CD4-positive, CD25-positive, alpha-beta regulatory T cell (primary cell): Measurements from ENCODE around the gene TMPRSS6. TPM values are rescaled to one million over a fixed set of nuclear protein-coding genes. Genes with fewer than 3 reads are reported as not detected.
A peak's percentile ranks its signal among the peaks of the same experiment; 100 is the strongest.
"Not testable (repeated sequence)": the region's sequence is repeated elsewhere in the genome, so short reads cannot be mapped to it uniquely, and the experiment has no call there.

Source experiments
- ATAC-seq, 2 donors: fragments of 150-1000 bp; cut with Tn5 transposase; one replicate each; pipeline ENCODE4 v1.10.0; 2021; ENCODE audit warnings: low read depth in 2 of 2, moderate number of reproducible peaks in 2 of 2, moderate library complexity in 1 of 2
- DNase-seq, 3 donors: peaks; one replicate each; pipeline versions ENCODE4 v3.0.0 to v3.0.0-alpha.2; 2012 to 2022; ENCODE audit warnings: mixed read lengths in 1 of 3
- H3K27ac ChIP-seq: one replicate; pipeline ENCODE4 v1.7.0; 2013; ENCODE audit warnings: mild to moderate bottlenecking, low read length; ENCODE audit not compliant: insufficient read depth, poor library complexity, severe bottlenecking
- H3K27me3 ChIP-seq: one replicate; pipeline ENCODE4 v1.7.0; 2013; ENCODE audit warnings: low read length; ENCODE audit not compliant: control insufficient read depth, insufficient read depth
- H3K36me3 ChIP-seq: one replicate; pipeline ENCODE4 v1.7.0; 2013; ENCODE audit warnings: mild to moderate bottlenecking, low read length, moderate library complexity; ENCODE audit not compliant: control insufficient read depth, insufficient read depth
- H3K4me1 ChIP-seq: 2 replicates; pipeline ENCODE4 v1.7.0; 2013; ENCODE audit warnings: mild to moderate bottlenecking, low read length; ENCODE audit not compliant: insufficient read depth, control insufficient read depth, poor library complexity, severe bottlenecking
- H3K4me3 ChIP-seq: one replicate; pipeline ENCODE4 v1.7.0; 2013; ENCODE audit warnings: low read depth, mild to moderate bottlenecking, low read length, moderate library complexity
- H3K9me3 ChIP-seq, 2 experiments: 1 replicate in 1 of 2; 2 replicates in 1 of 2; pipeline ENCODE4 v1.7.0; 2013; ENCODE audit warnings: low read length in 2 of 2, mild to moderate bottlenecking in 1 of 2, moderate library complexity in 1 of 2; ENCODE audit not compliant: control insufficient read depth in 2 of 2
- H3K27ac Mint-ChIP-seq, 3 donors: one replicate each; pipeline ENCODE4 v1.8.0; 2020 to 2022; ENCODE audit warnings: mild to moderate bottlenecking in 3 of 3, mixed read lengths in 3 of 3, moderate library complexity in 2 of 3
- H3K27me3 Mint-ChIP-seq: one replicate; pipeline ENCODE4 v1.8.0; 2022; ENCODE audit warnings: mild to moderate bottlenecking, mixed read lengths
- H3K36me3 Mint-ChIP-seq: one replicate; pipeline ENCODE4 v1.8.0; 2020; ENCODE audit warnings: mixed read lengths
- H3K4me1 Mint-ChIP-seq, 4 donors: one replicate each; pipeline ENCODE4 v1.8.0; 2020 to 2022; ENCODE audit warnings: mixed read lengths in 4 of 4, mild to moderate bottlenecking in 1 of 4
- H3K4me3 Mint-ChIP-seq, 4 donors: one replicate each; pipeline ENCODE4 v1.8.0; 2020 to 2022; ENCODE audit warnings: mild to moderate bottlenecking in 4 of 4, mixed read lengths in 4 of 4, moderate library complexity in 3 of 4
- H3K9me3 Mint-ChIP-seq, 7 donors: one replicate each; pipeline ENCODE4 v1.8.0; 2020 to 2022; ENCODE audit warnings: mixed read lengths in 7 of 7, mild to moderate bottlenecking in 3 of 7, moderate library complexity in 2 of 7
- polyA plus RNA-seq, 4 donors: library from polyadenylated mRNA; unstranded; fragments of 300-500 nt; fragmentation: Illumina TruSeq; gene quantifications; one replicate each; pipeline ENCODE4 v1.2.3, GENCODE V29; 2021
- total RNA-seq: library from RNA; stranded (reverse); gene quantifications from one replicate; pipeline ENCODE4 v1.2.3, GENCODE V29; 2022

TMPRSS6 gene
- total and polyA plus RNA-seq, 5 donors from 2014 or later: 0.10 to 1.5 (median 0.17) TPM

DNA sequence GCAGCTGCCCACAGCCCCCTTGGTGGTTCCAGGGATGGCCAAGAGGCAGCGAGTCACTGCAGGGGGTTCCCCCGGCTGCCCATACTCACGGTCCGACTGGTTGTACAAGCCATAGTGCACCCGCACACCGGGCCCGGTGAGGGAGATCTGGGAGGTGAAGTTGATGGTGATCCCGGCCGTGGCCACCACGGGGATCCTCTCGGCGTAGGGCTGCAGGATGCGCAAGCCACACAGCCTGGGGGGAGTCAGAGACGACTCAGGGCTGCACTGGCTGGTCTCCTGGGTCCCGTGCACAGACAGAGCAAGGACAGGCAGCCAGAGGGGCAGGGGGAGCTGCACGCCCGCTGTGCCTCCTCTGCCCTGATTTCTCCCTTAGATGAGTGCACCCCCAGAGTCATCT lies 34.5 kb downstream of the TMPRSS6 start:
- H3K4me1 Mint-ChIP-seq: peaks cover 0 to 26% (median 20%) of the 10 kb centered on the region in 4 donors
- peaks cover 25% of the 10 kb centered on the region for H3K4me1 ChIP-seq
- ATAC-seq (no peak), DNase-seq (no peak)
- H3K4me3 ChIP-seq: no peak overlapping the region
- H3K36me3 ChIP-seq: no peaks in the 10 kb centered on the region
- H3K9me3 ChIP-seq: no peaks in the 10 kb centered on the region
- peaks cover 0 to 1% (median 0%) of the 10 kb centered on the region in 7 donors for H3K9me3 Mint-ChIP-seq
- H3K27ac Mint-ChIP-seq: peak overlapping the region in 1 of 3 donors; percentile 11
- no peaks in the 10 kb centered on the region for H3K36me3 Mint-ChIP-seq
- H3K27me3 Mint-ChIP-seq: peaks cover 18% of the 10 kb centered on the region
- H3K4me3 Mint-ChIP-seq: no peak overlapping the region
- H3K27ac ChIP-seq: no peak overlapping the region
- no peaks in the 10 kb centered on the region for H3K27me3 ChIP-seq

DNA sequence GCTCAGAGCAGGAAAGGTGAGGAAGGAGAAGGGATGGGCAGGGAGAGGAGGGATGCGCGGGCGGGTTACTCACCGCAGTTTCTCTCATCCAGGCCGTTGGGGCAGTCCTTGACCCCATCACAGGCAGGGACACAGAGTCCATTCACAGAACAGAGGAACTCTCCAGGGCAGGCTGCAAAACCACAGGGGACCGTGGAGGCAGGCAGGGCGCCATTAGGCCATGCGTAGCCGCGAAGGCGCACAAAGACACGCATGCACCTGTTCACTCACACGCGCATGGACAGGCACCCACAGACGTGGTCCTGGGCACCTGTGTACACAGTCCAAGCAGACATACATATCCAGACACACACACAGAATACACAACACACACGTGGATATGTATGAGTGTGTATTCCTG lies 35.0 kb downstream of the TMPRSS6 start:
- H3K27ac ChIP-seq: no peak overlapping the region
- DNase-seq (no peak), ATAC-seq (no peak)
- no peaks in the 10 kb centered on the region for H3K36me3 ChIP-seq
- H3K4me3 ChIP-seq: no peak overlapping the region
- no peak overlapping the region for H3K27ac Mint-ChIP-seq
- H3K4me1 ChIP-seq: peaks cover 20% of the 10 kb centered on the region
- no peaks in the 10 kb centered on the region for H3K36me3 Mint-ChIP-seq
- no peaks in the 10 kb centered on the region for H3K27me3 ChIP-seq
- no peak overlapping the region for H3K4me3 Mint-ChIP-seq
- H3K9me3 ChIP-seq: no peaks in the 10 kb centered on the region
- H3K27me3 Mint-ChIP-seq: peaks cover 19% of the 10 kb centered on the region
- H3K9me3 Mint-ChIP-seq: peaks cover 0 to 1% (median 0%) of the 10 kb centered on the region in 7 donors
- H3K4me1 Mint-ChIP-seq: peaks cover 0 to 21% (median 16%) of the 10 kb centered on the region in 4 donors

DNA sequence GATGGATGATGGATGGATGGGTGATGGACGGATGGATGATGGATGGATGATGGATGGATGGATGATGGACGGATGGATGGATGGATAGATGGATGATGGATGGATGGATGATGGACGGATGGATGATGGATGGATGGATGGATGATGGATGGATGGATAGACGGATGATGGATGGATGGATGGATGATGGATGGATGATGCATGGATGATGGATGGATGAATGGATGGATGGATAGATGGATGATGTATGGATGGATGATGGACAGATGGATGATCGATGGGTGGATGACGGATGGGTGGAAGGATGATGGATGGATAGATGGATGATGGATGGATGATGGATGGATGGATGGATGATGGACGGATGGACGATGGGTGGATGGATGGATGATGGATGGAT lies 36.8 kb downstream of the TMPRSS6 start:
- Histone ChIP-seq H3K4me1 (peaks cover under 1% of the 10 kb centered on the region), H3K4me3 (no peak overlapping the region), H3K27me3 (no peaks in the 10 kb centered on the region), H3K9me3 (no peaks in the 10 kb centered on the region), H3K27ac (no peak overlapping the region), H3K36me3 (no peaks in the 10 kb centered on the region)
- peaks cover 21% of the 10 kb centered on the region for H3K27me3 Mint-ChIP-seq
- no peak overlapping the region for H3K4me3 Mint-ChIP-seq
- no peak for DNase-seq
- H3K27ac Mint-ChIP-seq: no peak overlapping the region
- peaks cover 0 to 1% (median 0%) of the 10 kb centered on the region in 7 donors for H3K9me3 Mint-ChIP-seq
- H3K4me1 Mint-ChIP-seq: peaks cover 0 to 5% (median under 1%) of the 10 kb centered on the region in 4 donors
- ATAC-seq: no peak
- H3K36me3 Mint-ChIP-seq: no peaks in the 10 kb centered on the region

DNA sequence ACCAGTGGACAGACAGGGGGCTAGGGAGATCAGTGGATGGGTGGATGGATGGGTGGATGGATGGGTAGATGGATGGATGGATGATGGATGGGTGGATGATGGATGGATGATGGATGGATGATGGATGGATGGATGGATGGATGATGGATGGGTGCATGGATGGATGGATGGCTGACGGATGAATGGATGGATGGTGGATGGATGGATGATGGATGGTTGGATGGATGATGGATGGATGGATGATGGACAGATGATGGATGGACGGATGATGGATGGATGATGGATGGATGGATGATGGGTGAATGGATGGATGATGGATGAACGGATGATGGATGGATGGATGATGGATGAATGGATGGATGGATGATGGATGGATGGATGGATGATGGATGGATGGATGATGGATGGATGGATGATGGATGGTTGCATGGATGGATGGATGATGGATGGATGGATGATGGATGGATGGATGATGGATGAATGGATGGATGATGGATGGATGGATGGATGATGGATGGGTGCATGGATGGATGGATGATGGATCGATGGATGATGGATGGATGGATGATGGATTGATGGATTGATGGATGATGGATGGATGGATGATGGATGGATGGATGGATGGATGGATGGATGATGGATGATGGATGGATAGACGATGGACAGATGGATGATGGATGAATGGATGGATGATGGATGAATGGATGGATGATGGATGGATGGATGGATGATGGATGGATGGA lies 37.5 kb downstream of the TMPRSS6 start:
- not testable (repeated sequence) for H3K27ac Mint-ChIP-seq, DNase-seq, H3K4me3 Mint-ChIP-seq, ATAC-seq, H3K4me1 Mint-ChIP-seq, H3K4me3 ChIP-seq, H3K27me3 ChIP-seq, H3K36me3 ChIP-seq, H3K9me3 Mint-ChIP-seq, H3K27ac ChIP-seq, H3K9me3 ChIP-seq, H3K36me3 Mint-ChIP-seq, H3K4me1 ChIP-seq
- H3K27me3 Mint-ChIP-seq: peaks cover 21% of the 10 kb centered on the region

DNA sequence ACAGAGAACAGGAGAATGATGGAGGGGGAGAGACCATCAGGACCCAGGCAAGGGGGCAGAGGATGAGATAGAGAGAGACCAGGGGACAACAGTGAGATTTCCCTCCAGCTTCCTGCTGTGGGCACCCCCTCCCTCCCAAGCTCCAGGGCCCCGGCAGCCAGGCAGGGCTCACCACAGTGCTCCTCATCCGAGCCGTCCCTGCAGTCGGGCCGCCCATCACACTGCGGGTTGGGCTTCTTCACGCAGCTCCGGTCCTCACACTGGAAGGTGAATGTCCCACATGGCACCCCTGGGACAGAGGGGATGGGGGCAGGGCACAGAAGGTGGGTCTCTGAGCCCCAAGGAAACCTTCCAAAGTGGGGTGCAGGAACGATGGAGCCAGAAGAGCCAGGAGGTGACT lies 38.8 kb downstream of the TMPRSS6 start:
- H3K9me3 Mint-ChIP-seq: peaks cover 0 to 1% (median 0%) of the 10 kb centered on the region in 7 donors
- peaks cover 0 to 3% (median 0%) of the 10 kb centered on the region in 4 donors for H3K4me1 Mint-ChIP-seq
- Histone ChIP-seq H3K9me3 (no peaks in the 10 kb centered on the region), H3K27ac (no peak overlapping the region), H3K36me3 (no peaks in the 10 kb centered on the region), H3K4me3 (no peak overlapping the region), H3K4me1 (no peaks in the 10 kb centered on the region), H3K27me3 (no peaks in the 10 kb centered on the region)
- H3K27ac Mint-ChIP-seq: no peak overlapping the region
- ATAC-seq (no peak), DNase-seq (no peak)
- no peak overlapping the region for H3K4me3 Mint-ChIP-seq
- H3K27me3 Mint-ChIP-seq: peaks cover 21% of the 10 kb centered on the region
- no peaks in the 10 kb centered on the region for H3K36me3 Mint-ChIP-seq

DNA sequence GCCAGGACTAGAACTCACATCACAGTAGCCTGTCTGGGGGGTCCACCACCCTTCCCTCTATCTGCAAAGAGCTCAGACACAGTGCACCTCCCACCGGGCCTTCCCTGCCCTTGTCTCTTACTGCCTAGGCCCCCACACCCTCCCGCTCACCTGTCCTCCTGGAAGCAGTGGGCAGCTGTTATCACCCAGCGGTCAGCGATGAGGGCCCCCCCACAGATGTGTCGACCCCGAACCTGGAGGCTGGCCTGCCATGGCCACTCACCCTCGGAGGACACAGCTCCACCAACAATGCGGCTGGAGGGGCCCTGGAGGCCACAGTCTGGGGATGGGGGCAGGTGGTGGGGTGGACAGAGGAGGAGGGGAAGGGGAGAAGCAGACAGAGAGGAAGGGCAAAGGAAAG lies 39.2 kb downstream of the TMPRSS6 start:
- no peaks in the 10 kb centered on the region for H3K36me3 ChIP-seq
- H3K9me3 ChIP-seq: no peaks in the 10 kb centered on the region
- no peak for DNase-seq
- no peak overlapping the region for H3K4me3 Mint-ChIP-seq
- H3K36me3 Mint-ChIP-seq: no peaks in the 10 kb centered on the region
- H3K4me3 ChIP-seq: no peak overlapping the region
- H3K4me1 ChIP-seq: no peaks in the 10 kb centered on the region
- peaks cover 0 to 1% (median 0%) of the 10 kb centered on the region in 7 donors for H3K9me3 Mint-ChIP-seq
- H3K4me1 Mint-ChIP-seq: peaks cover 0 to 3% (median 0%) of the 10 kb centered on the region in 4 donors
- H3K27ac ChIP-seq: no peak overlapping the region
- no peak overlapping the region for H3K27ac Mint-ChIP-seq
- ATAC-seq: no peak
- H3K27me3 Mint-ChIP-seq: peaks cover 17% of the 10 kb centered on the region
- no peaks in the 10 kb centered on the region for H3K27me3 ChIP-seq

DNA sequence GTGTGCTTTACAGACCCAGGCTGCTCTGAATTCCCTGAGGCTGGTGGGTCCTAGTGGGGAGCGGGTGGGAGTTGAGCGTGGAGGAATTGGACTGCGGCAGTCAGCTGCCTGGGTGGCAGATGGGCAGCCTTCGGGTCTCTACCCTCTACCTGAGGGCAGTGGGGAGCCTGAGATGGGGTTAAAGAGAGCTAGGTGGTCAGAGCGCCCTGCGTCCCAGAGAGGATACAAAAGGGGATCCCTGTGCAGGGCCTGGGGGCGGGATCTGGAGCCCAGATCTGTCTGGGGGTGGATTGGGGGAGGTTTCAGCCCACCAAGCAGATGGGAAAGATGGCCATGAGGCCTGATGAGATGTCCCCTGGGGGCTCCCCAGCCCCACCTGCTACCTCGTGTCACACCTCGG lies 39.8 kb downstream of the TMPRSS6 start:
- Histone ChIP-seq H3K36me3 (no peaks in the 10 kb centered on the region), H3K9me3 (no peaks in the 10 kb centered on the region), H3K27ac (no peak overlapping the region), H3K27me3 (no peaks in the 10 kb centered on the region), H3K4me3 (no peak overlapping the region), H3K4me1 (no peaks in the 10 kb centered on the region)
- peaks cover 0 to 3% (median 0%) of the 10 kb centered on the region in 4 donors for H3K4me1 Mint-ChIP-seq
- H3K9me3 Mint-ChIP-seq: no peaks in the 10 kb centered on the region
- H3K4me3 Mint-ChIP-seq: no peak overlapping the region
- DNase-seq (no peak), ATAC-seq (no peak)
- H3K27me3 Mint-ChIP-seq: peaks cover 17% of the 10 kb centered on the region
- no peak overlapping the region for H3K27ac Mint-ChIP-seq
- H3K36me3 Mint-ChIP-seq: no peaks in the 10 kb centered on the region

DNA sequence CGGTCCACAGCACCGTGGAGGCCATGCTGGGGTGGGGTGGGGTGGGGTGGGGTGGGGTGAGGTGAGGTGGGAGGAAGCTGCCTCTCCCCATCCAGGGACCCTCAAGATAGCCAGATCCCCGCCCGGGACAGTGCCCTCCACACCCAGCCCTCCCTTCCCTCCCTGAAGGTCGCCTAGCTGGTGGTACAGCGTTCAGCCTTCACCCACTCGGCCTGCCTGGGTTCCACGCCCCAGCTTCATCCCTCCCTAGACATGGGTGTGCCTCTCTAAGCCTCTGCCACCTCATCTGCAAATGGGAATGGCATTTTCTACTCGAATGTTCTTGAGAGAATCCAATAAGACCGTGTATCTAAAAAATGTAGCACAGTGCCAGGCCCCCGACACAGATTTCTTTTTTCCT lies 40.2 kb downstream of the TMPRSS6 start:
- no peak for DNase-seq
- Mint-ChIP-seq H3K9me3 (no peaks in the 10 kb centered on the region), H3K4me1 (peaks cover 0 to 3% (median 0%) of the 10 kb centered on the region in 4 donors), H3K36me3 (no peaks in the 10 kb centered on the region), H3K27me3 (peaks cover 16% of the 10 kb centered on the region), H3K4me3 (no peak overlapping the region), H3K27ac (peak overlapping the region in 1 of 3 donors; percentile 63)
- Histone ChIP-seq H3K4me3 (no peak overlapping the region), H3K27ac (no peak overlapping the region), H3K27me3 (no peaks in the 10 kb centered on the region), H3K9me3 (no peaks in the 10 kb centered on the region), H3K4me1 (no peaks in the 10 kb centered on the region), H3K36me3 (no peaks in the 10 kb centered on the region)
- no peak for ATAC-seq
